Tongue (tissue), 2 donors: Measurements from ENCODE around the gene ADGRD2. TPM values are rescaled to one million over a fixed set of nuclear protein-coding genes. Genes with fewer than 3 reads are reported as not detected.

Experiments
- DNase-seq: peaks from one replicate; pipeline ENCODE4 v3.0.0-alpha.2; 2015
- total RNA-seq: library from RNA; depleted of rRNA; stranded (reverse); fragments of >200 nt; gene quantifications from one replicate; pipeline ENCODE4 v1.2.3, GENCODE V29; 2014

ADGRD2 gene
- total RNA-seq, 1 donor from 2014 or later, result not detected

DNA sequence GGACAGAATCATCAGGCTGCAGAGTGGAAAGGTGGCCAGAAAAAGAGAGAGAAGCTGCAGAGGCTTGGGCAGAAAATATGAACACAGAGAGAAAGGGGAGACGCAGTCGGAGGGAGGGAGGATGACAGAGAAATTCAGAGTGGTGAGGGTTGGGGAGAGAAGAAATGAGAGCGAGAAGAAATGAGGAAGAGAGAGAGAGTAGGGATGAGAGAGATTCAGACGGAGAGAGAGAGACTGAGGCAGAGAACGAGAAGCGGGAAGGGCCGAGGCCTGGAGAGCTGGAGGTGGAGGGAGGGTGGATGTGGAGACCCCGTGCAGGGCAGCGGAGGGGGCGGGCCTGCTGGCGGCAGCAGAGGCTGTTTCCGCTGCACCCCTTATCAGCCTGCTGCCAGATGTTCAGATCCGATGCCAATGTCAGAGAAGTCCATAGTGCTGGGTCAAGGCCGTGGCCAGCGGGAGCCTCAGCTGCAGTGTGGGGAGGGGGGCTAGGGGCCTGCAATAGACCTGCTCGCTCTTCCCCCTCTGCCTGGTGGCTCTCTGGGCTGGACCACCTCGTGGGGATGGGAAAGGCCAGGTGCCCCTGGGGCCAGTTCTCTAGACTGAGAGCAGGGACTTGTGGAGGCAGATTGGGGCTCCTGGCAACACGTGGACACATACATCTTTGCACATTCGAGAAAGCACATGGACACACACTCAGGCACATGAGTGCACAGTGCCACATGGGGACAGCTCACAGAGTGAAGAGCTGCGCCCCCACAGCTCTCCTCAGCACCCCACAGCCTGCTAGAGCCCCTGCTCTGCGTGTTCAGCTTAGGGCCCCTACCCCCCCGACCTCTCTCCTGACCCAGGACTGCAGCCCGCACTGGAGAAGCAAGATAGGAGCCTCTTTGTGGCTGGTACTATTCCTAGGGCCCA lies 61.9 kb downstream of the ADGRD2 start:
- no peak for DNase-seq

DNA sequence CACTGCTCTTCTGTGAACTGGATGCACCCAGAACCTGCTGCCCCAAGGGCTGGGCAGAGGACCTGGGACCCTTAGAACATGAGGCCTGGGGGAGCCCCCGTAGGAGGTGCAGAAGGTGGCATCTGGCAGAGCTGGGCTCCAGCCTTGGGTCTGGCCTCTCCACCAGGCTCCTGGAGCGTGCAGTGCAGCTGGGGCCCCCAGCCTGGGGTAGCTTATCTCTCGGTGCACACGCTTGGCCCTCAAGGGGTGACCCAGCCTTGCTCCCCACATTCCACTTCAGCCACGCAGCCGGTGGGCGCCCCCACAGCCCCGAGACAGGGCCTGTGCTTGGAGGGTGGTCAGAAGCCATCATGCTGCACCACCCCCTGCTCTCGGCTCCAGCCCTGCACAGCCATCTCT lies 62.6 kb downstream of the ADGRD2 start:
- no peak for DNase-seq

- DNase-seq, result no peak
Observed at GRCh38 chr9:124513376-124513994, 63.2 kb downstream of the ADGRD2 start.

- no peak for DNase-seq
Observed at GRCh38 chr9:124514125-124514524, 63.9 kb downstream of the ADGRD2 start.

DNA sequence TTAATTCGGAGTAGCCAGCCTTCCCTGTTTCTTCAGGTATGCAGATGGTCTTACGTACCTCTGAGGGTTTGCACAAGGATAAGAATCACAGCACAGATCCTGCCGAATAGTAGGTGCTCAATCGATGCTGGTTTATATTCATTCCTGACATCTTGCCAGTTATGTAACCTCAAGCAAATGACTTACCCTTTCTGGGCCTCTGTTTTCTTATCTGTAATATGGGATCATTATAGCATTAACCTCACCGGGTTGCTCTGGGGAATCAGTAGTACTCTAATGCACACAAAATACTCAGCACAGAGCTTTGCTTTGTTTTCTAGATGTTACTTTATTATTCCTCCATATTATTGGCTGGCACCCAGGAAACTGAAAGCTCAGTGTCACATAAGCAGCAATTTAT lies 64.6 kb downstream of the ADGRD2 start:
- no peak for DNase-seq

- no peak for DNase-seq
Observed at GRCh38 chr9:124517600-124517999, 67.3 kb downstream of the ADGRD2 start.

DNA sequence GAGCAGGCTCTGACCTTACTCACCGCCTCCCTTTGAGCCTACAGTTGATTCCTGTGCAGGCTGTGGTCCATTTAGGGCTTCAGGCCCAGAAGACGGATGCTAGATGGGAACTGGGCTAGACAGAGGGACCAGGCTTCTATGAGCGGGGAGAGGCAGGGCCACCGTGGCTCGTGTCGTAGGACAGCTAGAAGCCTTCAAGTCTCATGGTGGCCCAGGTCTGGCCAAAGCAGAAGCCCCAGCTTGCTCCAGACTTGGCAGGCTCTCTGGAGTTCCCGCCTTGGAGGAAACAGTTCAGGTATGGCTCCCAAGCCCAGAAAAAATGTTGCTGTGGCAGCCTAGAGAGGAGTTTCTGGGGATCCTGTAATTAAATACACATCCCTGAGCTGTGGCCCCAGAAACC lies 67.9 kb downstream of the ADGRD2 start:
- no peak for DNase-seq

- DNase-seq, result peak; percentile 32
Observed at GRCh38 chr9:124520206-124520596, 70.0 kb downstream of the ADGRD2 start.

DNA sequence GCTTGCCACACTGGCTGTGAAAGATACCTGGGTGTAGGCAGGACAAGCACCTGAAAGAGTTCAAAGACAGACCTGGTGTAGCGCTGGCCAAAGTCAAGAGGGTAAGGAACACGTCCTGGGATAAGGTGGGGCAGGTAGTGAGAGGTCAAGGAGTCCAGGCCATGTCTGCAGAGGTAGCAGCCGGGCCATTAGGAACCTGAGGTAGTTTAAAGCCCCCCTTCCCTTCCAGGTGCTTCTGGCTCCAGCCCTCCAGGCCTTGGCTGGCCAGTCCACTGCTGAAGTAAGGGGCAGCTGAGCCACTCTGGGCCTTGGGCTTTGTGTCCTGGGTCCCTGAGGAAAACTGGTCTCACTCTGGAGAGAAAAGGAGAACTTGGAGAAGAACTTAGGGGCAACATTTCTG lies 70.9 kb downstream of the ADGRD2 start:
- DNase-seq, result no peak

DNA sequence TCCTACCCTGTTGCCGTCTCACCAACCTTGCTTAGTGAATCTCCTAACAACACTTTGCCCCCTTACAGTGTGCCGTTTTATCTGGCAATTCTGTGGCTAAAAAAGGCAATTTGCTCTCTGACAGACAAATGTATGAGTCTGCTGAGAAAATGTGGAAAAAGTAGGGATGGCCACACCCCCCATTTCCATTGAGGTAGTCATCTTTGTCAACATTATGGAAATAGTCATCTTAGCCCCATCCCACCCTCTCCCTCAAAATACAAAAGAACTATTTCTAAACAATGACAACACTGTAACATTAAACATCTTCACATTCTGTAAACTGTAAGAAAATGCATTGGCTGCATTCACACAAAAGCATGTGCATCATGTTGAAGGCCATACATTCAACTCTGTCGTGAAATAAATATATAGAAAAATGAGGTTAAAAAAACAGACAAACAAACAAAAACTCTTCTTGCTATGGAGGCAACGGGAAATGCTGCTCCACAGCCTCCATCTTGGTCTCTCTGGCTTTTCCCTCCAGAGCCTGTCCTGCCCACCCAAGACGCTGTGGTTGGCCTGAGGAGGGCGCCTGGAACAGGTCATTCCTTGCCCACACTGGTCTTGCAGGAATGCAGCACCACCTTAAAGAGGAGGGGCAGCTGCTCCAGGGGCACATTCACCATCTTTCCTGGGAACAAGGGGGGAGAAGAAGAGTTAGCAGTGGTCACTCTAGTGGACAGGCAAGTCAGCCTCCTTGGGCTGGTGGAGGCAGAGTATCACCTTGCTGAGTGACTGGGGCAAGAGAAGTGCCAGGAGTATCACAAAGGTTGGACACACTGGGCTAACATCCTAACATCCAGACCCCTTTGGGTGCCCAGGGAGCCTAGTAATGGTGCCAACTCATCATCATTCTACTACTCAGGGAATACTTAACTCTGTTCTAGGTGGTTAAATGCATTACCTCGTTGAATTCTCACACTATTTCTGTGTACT lies 72.2 kb downstream of the ADGRD2 start:
- DNase-seq, result no peak

DNA sequence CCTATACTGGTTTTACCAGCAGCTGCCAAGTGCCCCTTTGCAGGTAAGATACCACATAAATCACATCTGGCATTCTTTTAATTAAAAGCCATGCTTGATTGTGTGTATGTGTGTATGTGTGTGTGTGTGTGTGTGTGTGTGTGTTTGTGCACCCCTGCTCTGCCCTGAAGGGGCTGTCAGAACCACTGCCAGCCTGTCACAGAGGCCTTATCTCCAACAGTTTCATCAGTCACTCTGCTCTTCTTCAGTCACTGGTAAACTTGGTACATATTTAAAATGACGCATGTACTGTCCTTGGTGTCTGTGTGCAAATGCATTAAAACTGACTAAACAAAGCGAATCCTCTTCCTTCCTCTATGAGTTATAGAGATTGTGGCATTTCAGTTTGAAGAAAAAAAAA lies 75.9 kb downstream of the ADGRD2 start:
- no peak for DNase-seq

DNA sequence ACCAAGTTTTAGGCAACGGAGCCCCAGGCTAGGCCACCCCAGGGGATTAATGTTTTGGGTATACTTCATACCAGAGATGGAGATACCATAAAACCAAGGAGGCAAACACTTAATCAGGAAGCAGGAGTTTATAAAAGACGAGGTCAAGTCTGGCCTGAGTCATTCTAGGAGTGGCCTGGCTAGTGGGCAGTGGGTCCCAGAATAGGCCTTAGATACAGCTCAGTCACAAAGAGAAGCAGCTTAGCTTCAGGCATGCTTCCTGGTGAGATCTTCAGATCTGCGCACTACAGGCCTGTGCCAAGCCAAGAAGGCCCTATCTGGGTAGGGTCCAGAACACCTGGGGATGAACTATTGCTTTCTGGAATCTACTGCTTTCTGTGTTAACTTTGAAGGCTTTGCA lies 77.5 kb downstream of the ADGRD2 start:
- no peak for DNase-seq

Other genes starting within 250 kb of the ADGRD2 start
- gene NEK6, start 192.5 kb upstream of the ADGRD2 start, total RNA-seq, result 33.6 TPM
- 178 TPM for gene PSMB7, start 35.0 kb upstream of the ADGRD2 start, total RNA-seq
- not detected for gene NR5A1, start 56.9 kb downstream of the ADGRD2 start, total RNA-seq